IPS DF 6.9 (cell line): ENCODE results near the gene KMT2D.

Experiments used
- DNase-seq: peaks from one replicate; pipeline ENCODE4 v3.0.0-alpha.2; 2013; ENCODE audit warnings: low read depth, low spot score
- H3K27ac ChIP-seq: one replicate; pipeline ENCODE4 v1.5.1; 2013; ENCODE audit warnings: low read length, control low read depth
- H3K27me3 ChIP-seq: 2 replicates; pipeline ENCODE4 v1.6.1; 2013; ENCODE audit warnings: mild to moderate bottlenecking, low read length; ENCODE audit not compliant: control insufficient read depth, insufficient read depth
- H3K36me3 ChIP-seq: 2 replicates; pipeline ENCODE4 v1.6.1; 2013; ENCODE audit warnings: low read length; ENCODE audit not compliant: control insufficient read depth, insufficient read depth
- H3K4me1 ChIP-seq: 2 replicates; pipeline ENCODE4 v1.6.1; 2013; ENCODE audit warnings: low read length; ENCODE audit not compliant: control insufficient read depth, insufficient read depth
- H3K4me3 ChIP-seq: 2 replicates; pipeline ENCODE4 v1.5.1; 2013; ENCODE audit warnings: mild to moderate bottlenecking, low read length
- H3K9me3 ChIP-seq: 2 replicates; pipeline ENCODE4 v1.6.1; 2013; ENCODE audit warnings: low read length, inconsistent platforms; ENCODE audit not compliant: control insufficient read depth, insufficient read depth
- WGBS: extraction: QIAGEN DNeasy Blood & Tissue Kit; methylation state at CpG from one replicate; pipeline ENCODE4 v1.1.7; 2013; ENCODE audit warnings: mixed read lengths, missing lambda C conversion rate; ENCODE audit not compliant: insufficient read length, insufficient coverage; 5-methylcytosine and 5-hydroxymethylcytosine counted together

KMT2D gene

GRCh38 chr12:49094160-49094974 lies 33.8 kb upstream of the KMT2D start, which contains the start of gene DHH:
DHH (minus strand) TSS chr12:49094801; CDS start chr12:49094512, 289 bp downstream.
- Histone ChIP-seq H3K4me3 (peak within 1 kb of the TSS; percentile 20; the same call in 1 of the 2 replicates), H3K4me1 (peaks cover 11% of the 10 kb centered on the region), H3K9me3 (no peaks in the 10 kb centered on the region), H3K27ac (no peak within 1 kb of the TSS), H3K27me3 (peaks cover 52% of the 10 kb centered on the region), H3K36me3 (peaks cover 5% of the 10 kb centered on the region; the same call in 1 of the 2 replicates)
- WGBS = no CpG with 5 or more reads among the region's 49 CpGs
- DNase-seq = no peak

GRCh38 chr12:49093792-49094159 lies 33.2 kb upstream of the KMT2D start:
- no peaks in the 10 kb centered on the region for H3K9me3 ChIP-seq
- H3K4me3 ChIP-seq = no peak overlapping the region
- H3K27me3 ChIP-seq = peaks cover 58% of the 10 kb centered on the region
- peaks cover 5% of the 10 kb centered on the region; the same call in 1 of the 2 replicates for H3K36me3 ChIP-seq
- peaks cover 11% of the 10 kb centered on the region for H3K4me1 ChIP-seq
- no peak overlapping the region for H3K27ac ChIP-seq
- no CpG with 5 or more reads among the region's 9 CpGs for WGBS
- no peak for DNase-seq

- no peak for DNase-seq
- Histone ChIP-seq H3K4me1 (peaks cover 11% of the 10 kb centered on the region), H3K36me3 (peaks cover 5% of the 10 kb centered on the region; the same call in 1 of the 2 replicates), H3K27me3 (peaks cover 64% of the 10 kb centered on the region), H3K4me3 (no peak overlapping the region), H3K9me3 (no peaks in the 10 kb centered on the region), H3K27ac (no peak overlapping the region)
- no CpG with 5 or more reads among the region's 4 CpGs for WGBS
These were observed 32.3 kb upstream of the KMT2D start for GRCh38 chr12:49092816-49093406.

- no CpG with 5 or more reads among the region's 32 CpGs for WGBS
- DNase-seq = no peak
- Histone ChIP-seq H3K4me3 (peak overlapping the region; percentile 14; the same call in 1 of the 2 replicates), H3K27ac (no peak overlapping the region), H3K9me3 (no peaks in the 10 kb centered on the region), H3K27me3 (peaks cover 64% of the 10 kb centered on the region), H3K4me1 (peaks cover 11% of the 10 kb centered on the region), H3K36me3 (peaks cover 3% of the 10 kb centered on the region; the same call in 1 of the 2 replicates)
These were observed 31.7 kb upstream of the KMT2D start for GRCh38 chr12:49092086-49092815.

- H3K9me3 ChIP-seq = no peaks in the 10 kb centered on the region
- no peak overlapping the region for H3K27ac ChIP-seq
- peaks cover 64% of the 10 kb centered on the region for H3K27me3 ChIP-seq
- H3K4me1 ChIP-seq = peaks cover 11% of the 10 kb centered on the region
- WGBS = no CpG with 5 or more reads among the region's 14 CpGs
- H3K36me3 ChIP-seq = no peaks in the 10 kb centered on the region
- H3K4me3 ChIP-seq = peak overlapping the region; percentile 14; the same call in 1 of the 2 replicates
- DNase-seq = no peak
These were observed 31.2 kb upstream of the KMT2D start for GRCh38 chr12:49091836-49092085.

GRCh38 chr12:49091056-49091835 lies 30.7 kb upstream of the KMT2D start:
- Histone ChIP-seq H3K36me3 (no peaks in the 10 kb centered on the region), H3K27me3 (peaks cover 64% of the 10 kb centered on the region), H3K4me1 (peaks cover 11% of the 10 kb centered on the region), H3K27ac (no peak overlapping the region), H3K4me3 (peak overlapping the region; percentile 14; the same call in 1 of the 2 replicates), H3K9me3 (no peaks in the 10 kb centered on the region)
- no peak for DNase-seq
- no CpG with 5 or more reads among the region's 41 CpGs for WGBS

GRCh38 chr12:49089821-49090773 lies 29.5 kb upstream of the KMT2D start:
- H3K27me3 ChIP-seq = peaks cover 64% of the 10 kb centered on the region
- DNase-seq = no peak
- no peaks in the 10 kb centered on the region for H3K9me3 ChIP-seq
- no CpG with 5 or more reads among the region's 88 CpGs for WGBS
- H3K27ac ChIP-seq = no peak overlapping the region
- peak overlapping the region; percentile 1; the same call in 1 of the 2 replicates for H3K4me3 ChIP-seq
- H3K4me1 ChIP-seq = peaks cover 11% of the 10 kb centered on the region
- H3K36me3 ChIP-seq = no peaks in the 10 kb centered on the region

- Histone ChIP-seq H3K9me3 (no peaks in the 10 kb centered on the region), H3K4me1 (peaks cover 11% of the 10 kb centered on the region), H3K27me3 (peaks cover 58% of the 10 kb centered on the region), H3K27ac (no peak overlapping the region), H3K36me3 (no peaks in the 10 kb centered on the region), H3K4me3 (no peak overlapping the region)
- no CpG with 5 or more reads among the region's 6 CpGs for WGBS
- no peak for DNase-seq
These were observed 28.3 kb upstream of the KMT2D start for GRCh38 chr12:49088932-49089330.

- peaks cover 52% of the 10 kb centered on the region for H3K27me3 ChIP-seq
- WGBS = no CpG with 5 or more reads among the region's 18 CpGs
- peaks cover 11% of the 10 kb centered on the region; the same call in 1 of the 2 replicates for H3K4me1 ChIP-seq
- DNase-seq = peak; percentile 83
- no peaks in the 10 kb centered on the region for H3K36me3 ChIP-seq
- no peaks in the 10 kb centered on the region for H3K9me3 ChIP-seq
- H3K4me3 ChIP-seq = no peak overlapping the region; the same call in 1 of the 2 replicates
- H3K27ac ChIP-seq = no peak overlapping the region
These were observed 27.7 kb upstream of the KMT2D start for GRCh38 chr12:49088150-49088931.
